ENCODE data around the gene ING3.
"Not testable (repeated sequence)": the region's sequence is repeated elsewhere in the genome, so short reads cannot be mapped to it uniquely, and the experiment has no call there.

Gene ING3

GRCh38 chr7:120949998-120950538 is 509 bp upstream of the ING3 start:
- no peak for DNase-seq (ENCODE audit: low read depth in 1 of 2, low spot score in 1 of 2)

- no peak for DNase-seq (ENCODE audit: low read depth in 1 of 2, low spot score in 1 of 2)
These were observed 727 bp downstream of the ING3 start for GRCh38 chr7:120951309-120951699.

GRCh38 chr7:120951826-120952225 is 1.2 kb downstream of the ING3 start:
- no peak for DNase-seq (ENCODE audit: low read depth in 1 of 2, low spot score in 1 of 2)

GRCh38 chr7:120955577-120956149 is 5.1 kb downstream of the ING3 start:
- DNase-seq (ENCODE audit: low read depth in 1 of 2, low spot score in 1 of 2) = no peak

- no peak for DNase-seq (ENCODE audit: low read depth in 1 of 2, low spot score in 1 of 2)
These were observed 9.4 kb downstream of the ING3 start for GRCh38 chr7:120959929-120960484.

GRCh38 chr7:120960714-120961113 is 10.1 kb downstream of the ING3 start:
- DNase-seq (ENCODE audit: low read depth in 1 of 2, low spot score in 1 of 2) = no peak

GRCh38 chr7:120961638-120962173 is 11.1 kb downstream of the ING3 start:
- no peak for DNase-seq (ENCODE audit: low read depth in 1 of 2, low spot score in 1 of 2)

- DNase-seq (ENCODE audit: low read depth in 1 of 2, low spot score in 1 of 2) = no peak
These were observed 13.5 kb downstream of the ING3 start for GRCh38 chr7:120964088-120964487.

- DNase-seq (ENCODE audit: low read depth in 1 of 2, low spot score in 1 of 2) = no peak
These were observed 16.4 kb downstream of the ING3 start for GRCh38 chr7:120966961-120967360.

- no peak for DNase-seq (ENCODE audit: low read depth in 1 of 2, low spot score in 1 of 2)
These were observed 23.3 kb downstream of the ING3 start for GRCh38 chr7:120973849-120974248.

GRCh38 chr7:120979765-120980499 is 29.4 kb downstream of the ING3 start:
- DNase-seq (ENCODE audit: low read depth in 1 of 2, low spot score in 1 of 2) = no peak

GRCh38 chr7:120981117-120981516 is 30.5 kb downstream of the ING3 start:
- DNase-seq (ENCODE audit: low read depth in 1 of 2, low spot score in 1 of 2) = no peak

GRCh38 chr7:120981888-120982615 is 31.5 kb downstream of the ING3 start:
- no peak for DNase-seq (ENCODE audit: low read depth in 1 of 2, low spot score in 1 of 2)

- DNase-seq (ENCODE audit: low read depth in 1 of 2, low spot score in 1 of 2) = not testable (repeated sequence)
These were observed 33.0 kb downstream of the ING3 start for GRCh38 chr7:120983592-120983991.

GRCh38 chr7:120984406-120984805 is 33.8 kb downstream of the ING3 start:
- DNase-seq (ENCODE audit: low read depth in 1 of 2, low spot score in 1 of 2) = no peak

- no peak for DNase-seq (ENCODE audit: low read depth in 1 of 2, low spot score in 1 of 2)
These were observed 34.7 kb downstream of the ING3 start for GRCh38 chr7:120985130-120985758.

GRCh38 chr7:120985839-120986238 is 35.3 kb downstream of the ING3 start:
- no peak for DNase-seq (ENCODE audit: low read depth in 1 of 2, low spot score in 1 of 2)

GRCh38 chr7:120986650-120987049 is 36.1 kb downstream of the ING3 start:
- no peak for DNase-seq (ENCODE audit: low read depth in 1 of 2, low spot score in 1 of 2)

- DNase-seq (ENCODE audit: low read depth in 1 of 2, low spot score in 1 of 2) = no peak
These were observed 36.7 kb downstream of the ING3 start for GRCh38 chr7:120987280-120987679.

GRCh38 chr7:120987683-120988590 is 37.4 kb downstream of the ING3 start:
- DNase-seq (ENCODE audit: low read depth in 1 of 2, low spot score in 1 of 2) = peak; percentile 51 to 78

Measured in activated CD4-positive, alpha-beta T cell treated with anti-CD3 and anti-CD28 coated beads, Interleukin-2, amount 50 U/mL, for 24 hours (primary cell).